Gastrocnemius medialis (tissue), 4 donors: ENCODE data around the gene GNAQ. TPM values are rescaled to one million over a fixed set of nuclear protein-coding genes. Genes with fewer than 3 reads are reported as not detected.

ENCODE experiments used
- ATAC-seq, 2 donors: fragments of 150-250 bp; one replicate each; pipeline ENCODE4 v1.9.1; 2016
- DNase-seq, 2 donors: peaks; one replicate each; pipeline ENCODE4 v3.0.0-alpha.2; 2019
- H3K27ac ChIP-seq, 4 donors: fragments of 200-600 bp; sonication (generic); 1 replicate in 1 of 4; 2 replicates in 3 of 4; pipeline ENCODE4 v1.5.1; 2016 to 2018; ENCODE audit warnings: mild to moderate bottlenecking in 2 of 4, moderate library complexity in 1 of 4
- H3K27me3 ChIP-seq, 3 donors: fragments of 200-600 bp; sonication (generic) in 2 of 3; 1 replicate in 1 of 3; 2 replicates in 2 of 3; pipeline versions ENCODE4 v1.5.1 to v1.6.0; 2016 to 2019; ENCODE audit warnings: mild to moderate bottlenecking in 1 of 3, moderate library complexity in 1 of 3
- H3K36me3 ChIP-seq, 2 donors: fragments of 200-600 bp; sonication (generic) in 1 of 2; one replicate each; pipeline ENCODE4 v1.5.1; 2017 to 2018
- H3K4me1 ChIP-seq, 2 donors: fragments of 200-600 bp; sonication (generic) in 1 of 2; one replicate each; pipeline ENCODE4 v1.5.1; 2016 to 2017; ENCODE audit warnings: mild to moderate bottlenecking in 2 of 2
- H3K4me3 ChIP-seq, 4 donors: fragments of 200-600 bp; sonication (generic) in 3 of 4; 1 replicate in 1 of 4; 2 replicates in 3 of 4; pipeline ENCODE4 v1.5.1; 2016 to 2019; ENCODE audit warnings: mild to moderate bottlenecking in 2 of 4
- H3K9me3 ChIP-seq, 3 donors: fragments of 200-600 bp; sonication (generic) in 2 of 3; 1 replicate in 1 of 3; 2 replicates in 2 of 3; pipeline ENCODE4 v1.5.1; 2016 to 2019
- POLR2A ChIP-seq, 2 donors: fragments of 450-650 bp; IDR thresholded peaks; one replicate each; pipeline ENCODE4 v1.6.1; 2017; ENCODE audit warnings: antibody characterized with exemption in 2 of 2, mild to moderate bottlenecking in 2 of 2, moderate library complexity in 2 of 2
- in situ Hi-C, 4 donors: fragments of 200-750 bp; cut with MboI; loops; one replicate each; pipeline versions ENCODE4 v1.15.0 to v1.8.0; 2017; ENCODE audit warnings: low sequenced_read_pairs in 4 of 4
- intact Hi-C: fragments of 100-400 bp; cut with DNase I; formaldehyde crosslinking; loops from one replicate; pipeline ENCODE4 v1.15.1; 2023; ENCODE audit warnings: low total_unique reads
- total RNA-seq, 4 donors: library from RNA; depleted of rRNA; stranded (reverse); fragments of >200 nt; gene quantifications; one replicate each; pipeline versions ENCODE4 v1.1.0 to v1.2.3, GENCODE V29; 2016
- TF ChIP-seq, protein P1 (sequence below), 5 experiments: fragments of 450-650 bp in 3 of 5; fragments of 200-600 bp in 2 of 5; sonication (generic) in 2 of 5; IDR thresholded peaks in 4 of 5; conservative IDR thresholded peaks in 1 of 5; 1 replicate in 4 of 5; 2 replicates in 1 of 5; pipeline ENCODE4 v1.5.1; 2016 to 2019; ENCODE audit warnings: antibody characterized with exemption in 5 of 5, mild to moderate bottlenecking in 3 of 5, moderate library complexity in 3 of 5

The GNAQ gene
- total RNA-seq, 4 donors from 2014 or later: 11.3 to 25.9 (median 18.7) TPM

DNA sequence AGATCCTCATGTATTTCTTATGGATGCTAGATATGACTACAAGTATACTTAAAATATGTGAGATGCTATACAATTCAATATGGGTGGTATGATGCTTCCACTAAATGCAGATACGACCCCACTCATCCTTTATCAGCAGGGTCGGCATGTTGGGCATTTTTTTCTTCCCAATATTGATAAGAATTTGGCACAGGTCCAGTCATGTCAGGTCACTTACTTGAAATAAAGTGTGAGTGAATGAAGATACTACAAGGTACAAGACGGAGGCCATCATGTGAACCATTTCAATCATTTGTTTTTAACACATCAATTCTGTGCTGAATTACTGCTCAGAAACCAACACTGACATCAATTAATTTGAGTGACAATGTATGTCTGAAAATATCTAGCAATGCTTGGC is 236.6 kb downstream of the GNAQ start:
- Histone ChIP-seq H3K4me3 (no peak overlapping the region), H3K9me3 (no peaks in the 10 kb centered on the region), H3K36me3 (peaks cover 0 to 4% of the 10 kb centered on the region in 2 donors), H3K4me1 (no peaks in the 10 kb centered on the region), H3K27ac (no peak overlapping the region), H3K27me3 (no peaks in the 10 kb centered on the region)
- ATAC-seq: no peak
- intact Hi-C loops: no loop called here
- in situ Hi-C loops: no loop called here
- TF ChIP-seq, protein P1, sequence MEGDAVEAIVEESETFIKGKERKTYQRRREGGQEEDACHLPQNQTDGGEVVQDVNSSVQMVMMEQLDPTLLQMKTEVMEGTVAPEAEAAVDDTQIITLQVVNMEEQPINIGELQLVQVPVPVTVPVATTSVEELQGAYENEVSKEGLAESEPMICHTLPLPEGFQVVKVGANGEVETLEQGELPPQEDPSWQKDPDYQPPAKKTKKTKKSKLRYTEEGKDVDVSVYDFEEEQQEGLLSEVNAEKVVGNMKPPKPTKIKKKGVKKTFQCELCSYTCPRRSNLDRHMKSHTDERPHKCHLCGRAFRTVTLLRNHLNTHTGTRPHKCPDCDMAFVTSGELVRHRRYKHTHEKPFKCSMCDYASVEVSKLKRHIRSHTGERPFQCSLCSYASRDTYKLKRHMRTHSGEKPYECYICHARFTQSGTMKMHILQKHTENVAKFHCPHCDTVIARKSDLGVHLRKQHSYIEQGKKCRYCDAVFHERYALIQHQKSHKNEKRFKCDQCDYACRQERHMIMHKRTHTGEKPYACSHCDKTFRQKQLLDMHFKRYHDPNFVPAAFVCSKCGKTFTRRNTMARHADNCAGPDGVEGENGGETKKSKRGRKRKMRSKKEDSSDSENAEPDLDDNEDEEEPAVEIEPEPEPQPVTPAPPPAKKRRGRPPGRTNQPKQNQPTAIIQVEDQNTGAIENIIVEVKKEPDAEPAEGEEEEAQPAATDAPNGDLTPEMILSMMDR (IDR thresholded peaks at IDR 0.05 in 4 of 5, conservative IDR thresholded peaks at IDR 0.05 in 1 of 5): no peak
- no peak for TF ChIP-seq POLR2A (IDR thresholded peaks at IDR 0.05)
- DNase-seq: no peak

DNA sequence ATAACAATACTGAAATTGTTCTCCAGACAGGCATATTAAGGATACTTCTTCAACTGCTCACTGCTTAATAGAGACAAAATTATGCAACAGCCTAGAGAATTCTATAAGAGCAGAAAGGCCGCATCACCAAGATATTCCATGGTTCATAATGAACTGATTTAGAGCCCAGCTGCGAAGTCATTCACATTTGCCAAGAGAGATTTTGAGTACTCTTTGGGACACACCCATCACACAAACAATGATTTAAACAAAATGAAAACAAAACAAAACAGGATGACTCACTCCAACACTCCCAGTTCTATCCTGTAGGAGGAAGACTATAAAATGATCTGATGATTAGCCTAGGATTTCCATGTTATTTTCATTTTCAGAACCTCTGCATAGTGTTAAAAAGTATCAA is 237.8 kb downstream of the GNAQ start:
- DNase-seq (no peak), ATAC-seq (peak; percentile 56 to 62)
- in situ Hi-C loops (no loop called here), intact Hi-C loops (no loop called here)
- Histone ChIP-seq H3K36me3 (peaks cover 0 to 4% of the 10 kb centered on the region in 2 donors), H3K27me3 (no peaks in the 10 kb centered on the region), H3K4me1 (no peaks in the 10 kb centered on the region), H3K4me3 (no peak overlapping the region), H3K9me3 (no peaks in the 10 kb centered on the region), H3K27ac (peak overlapping the region; percentile 1 to 52 (median 28))
- no peak for TF ChIP-seq POLR2A (IDR thresholded peaks at IDR 0.05)
- TF ChIP-seq, protein P1 (IDR thresholded peaks at IDR 0.05 in 4 of 5, conservative IDR thresholded peaks at IDR 0.05 in 1 of 5): peak in 2 of 5 experiments; percentile 6 to 18

DNA sequence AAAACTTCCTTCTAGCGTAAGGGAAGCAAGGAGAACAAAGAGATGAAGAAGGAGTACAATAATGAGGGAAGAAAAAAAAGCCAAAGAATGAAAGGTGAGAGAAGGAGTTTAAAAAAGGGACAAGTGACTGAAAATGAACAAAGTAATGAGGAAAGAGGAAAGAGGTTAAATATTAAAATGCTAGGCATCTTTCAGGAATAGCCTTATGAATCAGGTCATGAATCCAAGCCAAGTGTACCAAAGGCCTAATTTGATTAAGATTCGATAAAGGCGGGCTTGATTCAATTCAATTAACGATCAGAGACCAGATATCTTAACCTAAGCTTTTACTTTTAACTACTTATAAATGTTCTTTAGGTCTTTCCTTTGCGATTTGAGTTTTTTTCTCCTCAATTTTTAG is 241.7 kb downstream of the GNAQ start:
- in situ Hi-C loops: loop anchor here in 1 of 4 donors (10.0 kb wide), 1 partner anchor 55 kb away; no protein-coding TSS in a partner anchor
- ATAC-seq: no peak
- no peak for DNase-seq
- H3K9me3 ChIP-seq: no peaks in the 10 kb centered on the region
- no peaks in the 10 kb centered on the region for H3K36me3 ChIP-seq
- no peaks in the 10 kb centered on the region for H3K27me3 ChIP-seq
- H3K4me3 ChIP-seq: no peak overlapping the region
- no peak overlapping the region for H3K27ac ChIP-seq
- intact Hi-C loops: no loop called here
- H3K4me1 ChIP-seq: no peaks in the 10 kb centered on the region
- TF ChIP-seq POLR2A (IDR thresholded peaks at IDR 0.05): no peak

DNA sequence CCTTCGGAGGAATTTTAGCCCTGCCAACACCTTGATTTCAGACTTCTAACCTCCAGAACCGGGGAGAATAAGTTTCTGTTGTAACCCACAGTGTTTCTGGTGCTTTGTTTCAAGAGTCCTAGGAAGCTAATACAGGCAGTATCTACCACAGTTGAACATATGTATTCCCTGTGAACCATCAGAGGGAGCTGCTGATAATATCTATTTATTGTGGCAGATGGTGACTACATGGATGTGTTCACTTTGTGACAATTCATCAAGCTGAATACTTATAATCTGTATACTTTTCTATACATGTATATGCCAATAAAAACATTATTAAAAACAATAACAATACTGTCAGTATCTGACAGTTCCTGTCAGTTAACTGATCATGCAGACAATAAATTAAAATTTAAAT is 246.3 kb downstream of the GNAQ start:
- DNase-seq (no peak), ATAC-seq (no peak)
- H3K36me3 ChIP-seq: no peaks in the 10 kb centered on the region
- H3K27ac ChIP-seq: no peak overlapping the region
- no peaks in the 10 kb centered on the region for H3K9me3 ChIP-seq
- H3K4me3 ChIP-seq: no peak overlapping the region
- intact Hi-C loops: no loop called here
- in situ Hi-C loops: loop anchor here in 1 of 4 donors (10.0 kb wide), 1 partner anchor 59 kb away; no protein-coding TSS in a partner anchor
- H3K27me3 ChIP-seq: no peaks in the 10 kb centered on the region
- H3K4me1 ChIP-seq: no peaks in the 10 kb centered on the region
- TF ChIP-seq POLR2A (IDR thresholded peaks at IDR 0.05): no peak
- TF ChIP-seq, protein P1 (IDR thresholded peaks at IDR 0.05 in 4 of 5, conservative IDR thresholded peaks at IDR 0.05 in 1 of 5): no peak

DNA sequence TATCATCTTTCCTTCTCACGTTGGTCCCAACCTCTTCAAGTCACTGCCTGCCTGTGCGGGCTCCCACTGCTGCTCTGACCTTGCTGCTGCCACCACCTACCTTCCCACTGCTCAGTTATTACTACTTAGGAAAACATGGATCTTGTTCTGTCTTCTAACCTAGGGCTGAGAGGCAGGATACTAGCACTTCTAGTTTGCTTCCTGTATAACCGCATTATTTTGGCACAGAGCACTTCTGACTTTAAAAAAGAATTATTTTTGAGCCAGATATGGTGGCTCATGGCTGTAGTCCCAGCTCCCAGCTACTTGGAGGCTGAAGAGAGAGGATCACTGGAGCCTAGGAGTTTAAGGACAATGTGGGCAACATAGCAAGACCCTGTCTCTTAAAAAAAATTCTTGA is 248.1 kb downstream of the GNAQ start:
- Histone ChIP-seq H3K27me3 (no peaks in the 10 kb centered on the region), H3K36me3 (no peaks in the 10 kb centered on the region), H3K4me1 (no peaks in the 10 kb centered on the region), H3K27ac (no peak overlapping the region), H3K9me3 (no peaks in the 10 kb centered on the region), H3K4me3 (no peak overlapping the region)
- ATAC-seq (no peak), DNase-seq (no peak)
- intact Hi-C loops: no loop called here
- in situ Hi-C loops: loop anchor here in 1 of 4 donors (10.0 kb wide), 1 partner anchor 61 kb away; no protein-coding TSS in a partner anchor
- no peak for TF ChIP-seq POLR2A (IDR thresholded peaks at IDR 0.05)
- TF ChIP-seq, protein P1 (IDR thresholded peaks at IDR 0.05 in 4 of 5, conservative IDR thresholded peaks at IDR 0.05 in 1 of 5): no peak
